G401 (cell line): ENCODE results near the gene TMPRSS6. TPM values are rescaled to one million over a fixed set of nuclear protein-coding genes. Genes with fewer than 3 reads are reported as not detected.
"Not testable (repeated sequence)": the region's sequence is repeated elsewhere in the genome, so short reads cannot be mapped to it uniquely, and the experiment has no call there.

Experiments
- DNase-seq: peaks from one replicate; pipeline ENCODE4 v3.0.0-alpha.2; 2015; ENCODE audit warnings: low spot score
- in situ Hi-C: cut with HindIII; loops from 2 replicates; pipeline ENCODE4 v1.10.0; 2016; ENCODE audit warnings: low sequenced_read_pairs, mixed read lengths
- total RNA-seq: library from RNA; depleted of rRNA; stranded (reverse); fragments of >200 nt; shearing (Covaris generic); gene quantifications from 2 replicates; pipeline ENCODE4 v1.2.3, GENCODE V29; 2014

The TMPRSS6 gene
- total RNA-seq, 1 experiment from 2014 or later, result not detected

DNA sequence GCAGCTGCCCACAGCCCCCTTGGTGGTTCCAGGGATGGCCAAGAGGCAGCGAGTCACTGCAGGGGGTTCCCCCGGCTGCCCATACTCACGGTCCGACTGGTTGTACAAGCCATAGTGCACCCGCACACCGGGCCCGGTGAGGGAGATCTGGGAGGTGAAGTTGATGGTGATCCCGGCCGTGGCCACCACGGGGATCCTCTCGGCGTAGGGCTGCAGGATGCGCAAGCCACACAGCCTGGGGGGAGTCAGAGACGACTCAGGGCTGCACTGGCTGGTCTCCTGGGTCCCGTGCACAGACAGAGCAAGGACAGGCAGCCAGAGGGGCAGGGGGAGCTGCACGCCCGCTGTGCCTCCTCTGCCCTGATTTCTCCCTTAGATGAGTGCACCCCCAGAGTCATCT, 34.5 kb downstream of the TMPRSS6 start:
- in situ Hi-C loops, result no loop called here
- no peak for DNase-seq

DNA sequence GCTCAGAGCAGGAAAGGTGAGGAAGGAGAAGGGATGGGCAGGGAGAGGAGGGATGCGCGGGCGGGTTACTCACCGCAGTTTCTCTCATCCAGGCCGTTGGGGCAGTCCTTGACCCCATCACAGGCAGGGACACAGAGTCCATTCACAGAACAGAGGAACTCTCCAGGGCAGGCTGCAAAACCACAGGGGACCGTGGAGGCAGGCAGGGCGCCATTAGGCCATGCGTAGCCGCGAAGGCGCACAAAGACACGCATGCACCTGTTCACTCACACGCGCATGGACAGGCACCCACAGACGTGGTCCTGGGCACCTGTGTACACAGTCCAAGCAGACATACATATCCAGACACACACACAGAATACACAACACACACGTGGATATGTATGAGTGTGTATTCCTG, 35.0 kb downstream of the TMPRSS6 start:
- in situ Hi-C loops, result no loop called here

DNA sequence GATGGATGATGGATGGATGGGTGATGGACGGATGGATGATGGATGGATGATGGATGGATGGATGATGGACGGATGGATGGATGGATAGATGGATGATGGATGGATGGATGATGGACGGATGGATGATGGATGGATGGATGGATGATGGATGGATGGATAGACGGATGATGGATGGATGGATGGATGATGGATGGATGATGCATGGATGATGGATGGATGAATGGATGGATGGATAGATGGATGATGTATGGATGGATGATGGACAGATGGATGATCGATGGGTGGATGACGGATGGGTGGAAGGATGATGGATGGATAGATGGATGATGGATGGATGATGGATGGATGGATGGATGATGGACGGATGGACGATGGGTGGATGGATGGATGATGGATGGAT, 36.8 kb downstream of the TMPRSS6 start:
- in situ Hi-C loops, result no loop called here
- DNase-seq, result no peak

More for the DNA sequence above, 35.0 kb downstream of the TMPRSS6 start:
- no peak for DNase-seq

DNA sequence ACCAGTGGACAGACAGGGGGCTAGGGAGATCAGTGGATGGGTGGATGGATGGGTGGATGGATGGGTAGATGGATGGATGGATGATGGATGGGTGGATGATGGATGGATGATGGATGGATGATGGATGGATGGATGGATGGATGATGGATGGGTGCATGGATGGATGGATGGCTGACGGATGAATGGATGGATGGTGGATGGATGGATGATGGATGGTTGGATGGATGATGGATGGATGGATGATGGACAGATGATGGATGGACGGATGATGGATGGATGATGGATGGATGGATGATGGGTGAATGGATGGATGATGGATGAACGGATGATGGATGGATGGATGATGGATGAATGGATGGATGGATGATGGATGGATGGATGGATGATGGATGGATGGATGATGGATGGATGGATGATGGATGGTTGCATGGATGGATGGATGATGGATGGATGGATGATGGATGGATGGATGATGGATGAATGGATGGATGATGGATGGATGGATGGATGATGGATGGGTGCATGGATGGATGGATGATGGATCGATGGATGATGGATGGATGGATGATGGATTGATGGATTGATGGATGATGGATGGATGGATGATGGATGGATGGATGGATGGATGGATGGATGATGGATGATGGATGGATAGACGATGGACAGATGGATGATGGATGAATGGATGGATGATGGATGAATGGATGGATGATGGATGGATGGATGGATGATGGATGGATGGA, 37.5 kb downstream of the TMPRSS6 start:
- in situ Hi-C loops, DNase-seq: not testable (repeated sequence)

DNA sequence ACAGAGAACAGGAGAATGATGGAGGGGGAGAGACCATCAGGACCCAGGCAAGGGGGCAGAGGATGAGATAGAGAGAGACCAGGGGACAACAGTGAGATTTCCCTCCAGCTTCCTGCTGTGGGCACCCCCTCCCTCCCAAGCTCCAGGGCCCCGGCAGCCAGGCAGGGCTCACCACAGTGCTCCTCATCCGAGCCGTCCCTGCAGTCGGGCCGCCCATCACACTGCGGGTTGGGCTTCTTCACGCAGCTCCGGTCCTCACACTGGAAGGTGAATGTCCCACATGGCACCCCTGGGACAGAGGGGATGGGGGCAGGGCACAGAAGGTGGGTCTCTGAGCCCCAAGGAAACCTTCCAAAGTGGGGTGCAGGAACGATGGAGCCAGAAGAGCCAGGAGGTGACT, 38.8 kb downstream of the TMPRSS6 start:
- in situ Hi-C loops, result no loop called here
- no peak for DNase-seq

DNA sequence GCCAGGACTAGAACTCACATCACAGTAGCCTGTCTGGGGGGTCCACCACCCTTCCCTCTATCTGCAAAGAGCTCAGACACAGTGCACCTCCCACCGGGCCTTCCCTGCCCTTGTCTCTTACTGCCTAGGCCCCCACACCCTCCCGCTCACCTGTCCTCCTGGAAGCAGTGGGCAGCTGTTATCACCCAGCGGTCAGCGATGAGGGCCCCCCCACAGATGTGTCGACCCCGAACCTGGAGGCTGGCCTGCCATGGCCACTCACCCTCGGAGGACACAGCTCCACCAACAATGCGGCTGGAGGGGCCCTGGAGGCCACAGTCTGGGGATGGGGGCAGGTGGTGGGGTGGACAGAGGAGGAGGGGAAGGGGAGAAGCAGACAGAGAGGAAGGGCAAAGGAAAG, 39.2 kb downstream of the TMPRSS6 start:
- DNase-seq, result no peak
- in situ Hi-C loops, result no loop called here

DNA sequence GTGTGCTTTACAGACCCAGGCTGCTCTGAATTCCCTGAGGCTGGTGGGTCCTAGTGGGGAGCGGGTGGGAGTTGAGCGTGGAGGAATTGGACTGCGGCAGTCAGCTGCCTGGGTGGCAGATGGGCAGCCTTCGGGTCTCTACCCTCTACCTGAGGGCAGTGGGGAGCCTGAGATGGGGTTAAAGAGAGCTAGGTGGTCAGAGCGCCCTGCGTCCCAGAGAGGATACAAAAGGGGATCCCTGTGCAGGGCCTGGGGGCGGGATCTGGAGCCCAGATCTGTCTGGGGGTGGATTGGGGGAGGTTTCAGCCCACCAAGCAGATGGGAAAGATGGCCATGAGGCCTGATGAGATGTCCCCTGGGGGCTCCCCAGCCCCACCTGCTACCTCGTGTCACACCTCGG, 39.8 kb downstream of the TMPRSS6 start:
- in situ Hi-C loops, result no loop called here
- DNase-seq, result no peak

DNA sequence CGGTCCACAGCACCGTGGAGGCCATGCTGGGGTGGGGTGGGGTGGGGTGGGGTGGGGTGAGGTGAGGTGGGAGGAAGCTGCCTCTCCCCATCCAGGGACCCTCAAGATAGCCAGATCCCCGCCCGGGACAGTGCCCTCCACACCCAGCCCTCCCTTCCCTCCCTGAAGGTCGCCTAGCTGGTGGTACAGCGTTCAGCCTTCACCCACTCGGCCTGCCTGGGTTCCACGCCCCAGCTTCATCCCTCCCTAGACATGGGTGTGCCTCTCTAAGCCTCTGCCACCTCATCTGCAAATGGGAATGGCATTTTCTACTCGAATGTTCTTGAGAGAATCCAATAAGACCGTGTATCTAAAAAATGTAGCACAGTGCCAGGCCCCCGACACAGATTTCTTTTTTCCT, 40.2 kb downstream of the TMPRSS6 start:
- DNase-seq, result no peak
- in situ Hi-C loops, result no loop called here

DNA sequence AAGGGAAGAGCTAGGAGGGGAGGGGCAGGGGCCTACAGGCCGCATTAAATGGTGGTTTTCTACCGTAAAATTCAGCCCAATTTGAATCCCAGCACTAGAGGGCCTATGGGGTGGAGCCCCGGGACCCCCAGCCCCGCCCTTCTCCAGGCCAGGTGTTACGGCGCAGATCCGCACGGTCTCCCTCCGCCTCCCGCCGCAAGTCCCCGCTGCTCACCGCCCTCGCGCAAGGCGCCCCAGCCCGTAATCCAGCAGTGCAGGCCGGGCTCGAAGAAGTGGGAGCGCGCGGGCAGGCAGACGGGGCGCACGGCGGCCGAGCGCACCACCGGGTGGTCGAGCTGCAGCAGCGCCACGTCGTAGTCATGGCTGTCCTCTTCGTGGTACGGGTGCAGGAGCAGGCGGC, 40.7 kb downstream of the TMPRSS6 start:
- in situ Hi-C loops, result no loop called here

DNA sequence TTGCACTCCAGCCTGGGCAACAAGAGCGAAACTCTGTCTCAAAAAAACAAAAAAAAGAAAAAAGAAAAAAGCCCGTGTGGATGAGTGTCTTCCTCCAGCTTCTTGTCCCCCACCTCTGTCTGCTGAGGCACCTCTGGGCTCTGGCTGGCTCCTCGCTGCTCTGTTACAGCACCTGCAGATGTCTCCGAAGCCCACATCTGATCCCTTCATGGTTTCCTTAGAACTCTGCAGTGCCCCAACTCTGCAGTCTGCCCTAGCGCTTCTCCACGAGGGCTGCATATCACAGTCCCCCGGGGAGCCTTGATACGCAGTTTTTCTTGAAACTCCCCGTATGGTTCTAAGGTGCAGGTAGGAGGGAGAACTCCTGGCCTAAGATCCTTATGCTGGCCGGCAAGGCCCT, 42.1 kb downstream of the TMPRSS6 start:
- DNase-seq, result no peak

More for the DNA sequence above, 40.7 kb downstream of the TMPRSS6 start:
- no peak for DNase-seq

DNA sequence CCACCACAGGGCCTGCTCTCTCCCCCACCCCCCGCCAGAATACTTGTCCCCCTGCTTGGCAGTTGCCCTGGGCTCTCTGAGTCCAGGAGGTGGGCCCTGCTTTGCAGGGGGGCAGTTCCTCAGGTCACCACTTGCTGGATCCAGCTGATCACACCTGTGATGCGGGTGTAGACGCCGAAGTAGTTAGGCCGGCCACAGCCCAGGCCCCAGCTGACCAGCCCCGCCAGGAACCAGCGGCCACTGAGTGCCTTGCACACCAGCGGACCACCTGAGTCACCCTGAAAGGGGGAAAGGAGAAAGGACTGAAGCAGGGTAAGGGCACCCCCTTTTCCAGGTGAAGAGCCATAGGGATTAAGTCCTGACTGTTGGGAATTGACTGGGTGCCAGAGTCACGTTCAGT, 43.6 kb downstream of the TMPRSS6 start:
- in situ Hi-C loops, result no loop called here
- no peak for DNase-seq

More for the DNA sequence above, 42.1 kb downstream of the TMPRSS6 start:
- in situ Hi-C loops, result no loop called here

DNA sequence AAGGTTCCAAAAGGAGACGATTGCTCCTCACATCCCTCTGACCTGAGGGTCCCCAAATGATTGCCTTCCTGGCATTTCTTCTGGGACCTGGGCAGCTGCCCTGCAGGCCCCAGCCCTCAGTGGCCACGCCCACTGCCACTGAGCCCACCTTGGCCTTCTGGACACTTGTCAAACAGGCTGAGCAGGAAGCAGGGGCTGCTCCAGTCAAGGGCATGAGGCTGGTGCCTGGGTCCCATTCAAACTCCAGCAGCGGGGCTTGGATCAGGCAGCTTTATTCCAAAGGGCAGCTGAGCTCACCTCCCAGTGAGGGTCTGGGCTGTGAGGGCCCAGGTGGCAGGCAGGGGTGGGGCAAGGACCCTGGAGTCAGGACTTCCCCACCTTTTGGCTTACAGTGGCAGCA, 44.3 kb downstream of the TMPRSS6 start:
- no peak for DNase-seq
- in situ Hi-C loops, result no loop called here

DNA sequence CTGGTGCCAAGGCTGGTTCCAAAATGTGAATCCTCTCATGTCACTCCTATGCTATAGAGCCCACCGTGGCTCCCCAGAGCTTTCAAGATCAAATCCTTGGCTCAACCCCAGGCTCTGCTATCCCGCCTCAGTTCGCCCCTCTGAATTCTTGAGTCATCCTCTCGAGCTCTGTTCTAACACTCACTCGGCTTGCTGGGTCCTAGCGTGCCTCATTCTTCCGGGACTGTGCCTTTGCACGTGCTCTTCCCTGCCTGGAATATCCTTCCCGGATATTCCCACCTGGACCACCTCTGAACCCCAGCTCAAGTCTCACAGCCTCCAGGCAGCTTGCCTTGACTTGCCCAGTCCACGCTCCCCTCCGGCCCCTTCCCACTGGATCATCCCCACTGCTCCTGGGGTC, 45.0 kb downstream of the TMPRSS6 start:
- in situ Hi-C loops, result no loop called here
- DNase-seq, result no peak

DNA sequence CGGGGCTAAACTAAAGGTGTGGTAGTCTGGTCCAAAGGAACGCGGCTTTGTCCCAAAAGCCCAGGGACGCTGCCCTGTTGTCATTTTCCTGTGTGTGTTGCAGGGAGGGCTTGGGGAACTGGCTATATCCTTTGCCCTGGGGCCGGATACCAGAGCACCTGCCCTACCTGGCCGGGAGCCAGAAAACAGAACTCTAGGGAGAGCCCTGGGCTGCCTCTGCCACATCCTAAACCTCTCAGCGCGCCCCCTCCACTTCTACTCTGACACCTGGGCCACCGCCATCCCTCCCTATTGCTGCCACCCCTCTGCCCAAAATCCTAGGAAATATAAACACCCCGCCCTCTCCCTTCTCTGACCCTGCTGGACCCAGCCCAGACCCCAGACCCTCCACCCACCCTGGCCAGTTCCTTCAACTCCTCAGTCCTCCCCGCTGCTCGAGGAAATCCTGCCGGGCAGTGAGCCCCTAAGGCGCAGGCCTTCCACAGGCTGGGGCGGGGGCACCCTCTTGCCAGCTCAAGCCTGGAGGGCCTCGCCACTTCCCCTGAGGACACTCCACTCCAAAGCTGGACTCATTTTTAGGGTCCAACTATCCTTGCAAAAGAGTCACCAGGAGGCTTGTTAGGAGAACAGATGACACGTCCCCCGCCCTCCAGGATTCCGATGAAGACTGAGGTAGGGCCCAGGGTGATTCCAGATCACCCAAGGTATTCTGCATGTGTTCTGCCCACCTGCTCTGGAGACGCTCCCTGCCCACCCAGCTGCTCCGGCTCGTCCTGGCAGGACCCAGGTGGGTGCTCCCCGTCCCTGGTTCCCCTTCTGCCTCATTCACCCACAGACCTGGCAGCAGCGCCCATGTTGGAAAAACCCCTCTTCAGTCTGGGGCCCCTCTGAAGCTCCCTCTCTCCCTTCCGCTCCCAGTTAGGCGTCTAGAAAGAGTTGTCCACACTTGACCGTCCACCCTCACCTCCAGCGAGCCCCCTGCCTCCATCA, 45.8 kb downstream of the TMPRSS6 start:
- DNase-seq, result no peak
- in situ Hi-C loops, result no loop called here

DNA sequence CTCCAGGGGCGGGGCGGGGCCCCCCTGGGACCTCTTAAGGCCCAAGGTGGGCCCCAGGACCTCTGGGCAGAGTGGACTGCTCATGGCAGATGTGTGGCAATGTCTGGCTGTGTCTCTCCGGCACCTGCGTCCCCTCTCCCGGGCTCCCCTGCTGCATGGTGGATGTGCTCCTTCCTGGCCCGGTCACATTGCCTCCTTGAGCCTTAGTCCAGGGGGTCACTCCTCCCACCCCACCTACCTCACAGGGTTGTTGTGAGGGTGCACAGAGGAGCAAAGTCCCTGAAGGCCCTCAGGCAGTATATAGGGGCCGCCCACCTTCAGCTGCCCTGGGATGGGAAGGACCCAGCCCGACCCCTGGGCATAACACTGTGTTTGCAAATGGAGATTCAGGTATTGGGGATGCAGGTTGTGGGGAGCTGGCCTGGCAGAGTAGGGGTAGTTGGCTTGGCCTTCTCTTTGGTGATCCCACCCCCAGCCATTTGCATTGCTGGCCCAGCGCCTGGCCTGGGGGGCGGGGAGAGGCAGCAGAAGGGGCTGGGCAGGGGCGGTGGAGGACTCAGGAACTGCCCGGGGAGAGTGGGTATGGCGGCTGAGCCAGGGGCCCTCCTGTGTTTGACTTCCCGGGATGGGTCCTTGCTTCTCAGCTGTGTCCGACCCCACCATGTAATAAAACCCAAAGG, 46.7 kb downstream of the TMPRSS6 start:
- in situ Hi-C loops, result no loop called here

DNA sequence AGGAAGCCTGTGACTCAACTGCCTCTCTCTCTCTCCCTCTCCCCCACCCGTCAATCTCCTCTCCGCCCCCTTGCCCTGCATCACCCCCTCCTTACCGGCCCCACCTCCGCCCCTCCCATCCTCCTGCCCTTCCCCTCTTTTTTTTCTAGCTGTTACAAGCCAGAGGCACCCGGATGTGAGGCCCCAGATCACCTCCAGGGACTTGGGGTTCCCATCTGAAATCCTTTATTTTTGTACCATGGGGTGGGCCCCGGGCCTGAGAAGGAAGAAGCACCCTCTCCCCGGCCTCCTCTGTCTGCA, 47.2 kb downstream of the TMPRSS6 start:
- in situ Hi-C loops, result no loop called here
- DNase-seq, result no peak

More for the DNA sequence above, 46.7 kb downstream of the TMPRSS6 start:
- no peak for DNase-seq

DNA sequence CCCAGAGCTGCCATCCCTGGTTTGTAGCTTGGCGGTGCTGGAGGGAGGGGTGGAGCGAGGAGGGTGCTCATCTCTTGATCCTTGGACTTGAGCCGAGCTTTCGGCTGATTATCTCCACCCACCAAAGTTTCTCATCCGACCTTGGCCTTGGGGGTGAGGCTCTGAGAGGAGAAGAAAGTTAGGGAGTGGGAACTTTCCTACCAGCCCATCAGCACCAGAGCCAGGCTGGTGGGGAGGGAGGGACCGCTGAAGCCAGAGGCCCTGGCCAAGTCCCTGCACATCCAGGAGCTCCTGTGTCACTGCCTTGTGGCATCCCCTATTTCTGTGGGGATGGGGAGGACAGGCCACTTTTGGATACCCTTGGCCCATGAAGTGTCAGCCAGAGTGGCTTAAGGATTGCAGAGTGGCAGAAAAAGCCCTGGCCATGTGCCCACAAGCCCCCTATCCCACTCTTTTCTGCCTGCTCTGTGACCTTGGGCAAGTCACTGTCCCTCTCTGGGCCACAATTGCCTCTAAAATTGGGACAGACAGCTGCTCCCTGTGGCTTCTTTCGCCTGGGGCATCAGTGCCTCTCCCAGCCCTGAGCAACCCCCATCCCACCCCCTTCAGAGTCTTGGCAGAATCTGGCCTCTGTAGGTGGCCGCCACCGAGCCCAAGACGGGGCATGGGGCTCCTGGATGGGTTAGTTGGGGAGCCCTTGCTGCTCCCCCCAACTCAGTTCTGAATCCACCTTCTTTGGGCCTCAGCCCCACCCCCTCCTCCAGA, 47.7 kb downstream of the TMPRSS6 start:
- DNase-seq, result no peak
- in situ Hi-C loops, result no loop called here

DNA sequence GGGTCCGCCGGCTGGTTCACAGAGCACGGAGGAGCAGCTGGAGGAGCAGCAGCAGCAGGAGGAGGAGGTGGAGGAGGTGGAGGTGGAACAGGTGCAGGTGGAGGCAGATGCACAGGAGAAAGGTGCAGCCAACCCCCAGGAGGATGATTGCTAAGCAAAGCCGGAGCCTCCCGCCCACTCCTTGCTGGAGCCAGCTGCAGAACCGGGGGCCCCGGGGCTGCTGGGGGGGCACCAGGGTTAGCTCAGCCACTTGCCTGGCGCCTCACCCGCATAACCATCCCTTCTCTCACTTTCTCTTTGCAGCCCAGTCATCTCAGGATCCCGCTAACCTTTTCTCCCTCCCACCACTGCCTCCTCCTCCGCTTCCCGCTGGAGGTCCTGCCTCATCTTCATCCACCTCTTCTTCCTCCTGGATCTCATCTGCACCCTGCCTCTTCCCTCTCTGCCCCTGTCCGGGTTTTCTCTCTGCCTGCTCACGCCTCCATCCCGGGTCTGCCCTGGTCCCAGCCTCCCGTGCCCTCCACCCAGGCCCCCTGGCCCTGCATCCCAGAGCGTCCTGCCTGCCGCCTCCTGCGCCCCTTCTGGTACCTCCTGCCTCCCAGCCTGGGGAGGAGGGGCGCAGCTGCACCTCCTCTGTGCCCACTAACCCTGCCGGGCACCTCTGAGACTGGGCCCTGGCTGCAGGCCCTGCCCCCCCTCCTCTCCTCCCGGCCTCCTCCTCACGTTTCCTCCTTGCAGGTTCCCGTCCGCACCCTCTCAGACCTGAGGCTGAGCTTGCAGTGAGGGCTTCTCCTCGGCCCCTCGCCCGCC, 48.5 kb downstream of the TMPRSS6 start:
- in situ Hi-C loops, result no loop called here
- no peak for DNase-seq
